Endothelial cell of umbilical vein (primary cell): Measurements from ENCODE around the gene EPS15. TPM values are rescaled to one million over a fixed set of nuclear protein-coding genes. Genes with fewer than 3 reads are reported as not detected.

Experiments
- BruUV-seq: library from RNA; stranded (reverse); fragments of 400-500 nt; replicated peaks from 2 replicates; lab custom pipeline; 2021; lab: Mats Ljungman, UMichigan
- CTCF ChIA-PET: fragments of 300-600, 350-600 bp; sonication (Branson Sonifier 250); formaldehyde crosslinking; loops from one replicate; lab custom pipeline; 2021; ENCODE audit warnings: antibody characterized with exemption, inconsistent platforms; lab: Charles Lee
- POLR2A ChIA-PET: fragments of 300-600, 350-600 bp; sonication (Branson Sonifier 250); formaldehyde crosslinking; loops from one replicate; lab custom pipeline; 2021; ENCODE audit warnings: antibody characterized with exemption, inconsistent platforms; lab: Charles Lee
- DNase-seq: peaks from one replicate; pipeline ENCODE4 v3.0.0-alpha.2; 2011; ENCODE audit warnings: low read depth, low spot score
- FAIRE-seq: peaks from 2 replicates; lab custom pipeline; 2011; peaks lifted over from hg19 to GRCh38; lab: Jason Lieb, UNC
- H2AFZ ChIP-seq: 2 replicates; pipeline ENCODE4 v1.6.0; 2012; ENCODE audit warnings: low read depth, low read length, control low read depth, inconsistent platforms
- H3K27ac ChIP-seq: 2 replicates; pipeline ENCODE4 v1.5.1; 2011; ENCODE audit warnings: low read depth, mild to moderate bottlenecking, control low read depth, low read length, moderate library complexity; ENCODE audit not compliant: insufficient read depth
- H3K27me3 ChIP-seq, 2 experiments: 2 replicates each; pipeline versions ENCODE4 v1.6.0 to v1.6.1; 2011; ENCODE audit warnings: low read length in 2 of 2, mixed read lengths in 1 of 2; ENCODE audit not compliant: control insufficient read depth in 2 of 2, insufficient read depth in 2 of 2
- H3K36me3 ChIP-seq, 2 experiments: 2 replicates in 1 of 2; 3 replicates in 1 of 2; pipeline ENCODE4 v1.5.1; 2011; ENCODE audit warnings: low read length in 2 of 2, mild to moderate bottlenecking in 1 of 2, moderate library complexity in 1 of 2; ENCODE audit not compliant: control insufficient read depth in 2 of 2, insufficient read depth in 2 of 2; ENCODE audit errors: extremely low read depth in 1 of 2
- H3K4me1 ChIP-seq: 3 replicates; pipeline ENCODE4 v1.5.1; 2011; ENCODE audit warnings: mild to moderate bottlenecking, low read length; ENCODE audit not compliant: control insufficient read depth, insufficient read depth; ENCODE audit errors: extremely low read depth
- H3K4me2 ChIP-seq: 2 replicates; pipeline ENCODE4 v1.6.1; 2011; ENCODE audit warnings: low read length, control low read depth, mixed read lengths; ENCODE audit not compliant: insufficient read depth
- H3K4me3 ChIP-seq, 3 experiments: fragments of 200-600 bp in 1 of 3; sonication (generic), shearing (Covaris generic) in 1 of 3; replicated peaks in 1 of 3; 2 replicates each; pipeline ENCODE4 v1.5.1; 2011 to 2016; ENCODE audit warnings: control low read depth in 3 of 3, low read length in 3 of 3, mild to moderate bottlenecking in 2 of 3, inconsistent platforms in 1 of 3, low read depth in 1 of 3, moderate library complexity in 1 of 3; ENCODE audit not compliant: insufficient read depth in 1 of 3
- H3K79me2 ChIP-seq: 2 replicates; pipeline ENCODE4 v1.6.0; 2012; ENCODE audit warnings: low read length, inconsistent platforms; ENCODE audit not compliant: control insufficient read depth, insufficient read depth
- H3K9ac ChIP-seq: replicated peaks from 2 replicates; pipeline ENCODE3; 2011; ENCODE audit warnings: low read length, control low read depth; ENCODE audit not compliant: insufficient read depth; ENCODE audit errors: extremely low read depth
- H3K9me1 ChIP-seq: replicated peaks from 3 replicates; pipeline ENCODE4 v1.6.0; 2011; ENCODE audit warnings: mild to moderate bottlenecking, low read length; ENCODE audit not compliant: control insufficient read depth, insufficient read depth; ENCODE audit errors: extremely low read depth
- H3K9me3 ChIP-seq: replicated peaks from 2 replicates; pipeline ENCODE4 v1.5.1; 2012; ENCODE audit warnings: low read length, inconsistent platforms; ENCODE audit not compliant: control insufficient read depth, insufficient read depth
- H4K20me1 ChIP-seq: replicated peaks from 2 replicates; pipeline ENCODE3; 2011; ENCODE audit warnings: mild to moderate bottlenecking, low read length; ENCODE audit not compliant: control insufficient read depth, insufficient read depth; ENCODE audit errors: extremely low read depth
- CTCF ChIP-seq, 2 donors: IDR thresholded peaks; 1 replicate in 1 of 2; 2 replicates in 1 of 2; pipeline ENCODE4 v1.5.1; 2011; ENCODE audit warnings: low read length in 2 of 2, mild to moderate bottlenecking in 2 of 2, moderate library complexity in 2 of 2, control low read depth in 1 of 2, inconsistent platforms in 1 of 2, low read depth in 1 of 2; ENCODE audit not compliant: insufficient read depth in 1 of 2; ENCODE audit errors: extremely low read depth in 1 of 2
- EZH2 ChIP-seq: IDR thresholded peaks from 2 replicates; pipeline ENCODE4 v1.6.1; 2012; ENCODE audit warnings: borderline replicate concordance, low read depth, mild to moderate bottlenecking, moderate library complexity, low read length, inconsistent platforms; ENCODE audit not compliant: severe bottlenecking
- FOS ChIP-seq: IDR thresholded peaks from 2 replicates; pipeline ENCODE4 v1.6.1; 2011; ENCODE audit warnings: mild to moderate bottlenecking, low read length, moderate library complexity, borderline replicate concordance; ENCODE audit not compliant: insufficient read depth
- GATA2 ChIP-seq: IDR thresholded peaks from 2 replicates; pipeline ENCODE4 v1.7.0; 2011; ENCODE audit warnings: low read depth, mild to moderate bottlenecking, moderate library complexity, mixed read lengths, low read length; ENCODE audit not compliant: insufficient read length, insufficient read depth
- JUN ChIP-seq: IDR thresholded peaks from 2 replicates; pipeline ENCODE4 v1.6.1; 2011; ENCODE audit warnings: borderline replicate concordance, low read depth; ENCODE audit not compliant: insufficient read length, insufficient read depth
- MYC ChIP-seq: IDR thresholded peaks from one replicate; pipeline ENCODE4 v1.6.1; 2011; ENCODE audit warnings: mild to moderate bottlenecking, low read depth, low read length
- POLR2A ChIP-seq: IDR thresholded peaks from 2 replicates; pipeline ENCODE4 v1.6.1; 2012; ENCODE audit warnings: low read depth, mild to moderate bottlenecking, control low read depth, low read length
- POLR2AphosphoS5 ChIP-seq: IDR thresholded peaks from 2 replicates; pipeline ENCODE4 v1.6.1; 2012; ENCODE audit warnings: low read depth, mild to moderate bottlenecking, control low read depth, low read length, moderate library complexity; ENCODE audit not compliant: insufficient read depth
- dilution Hi-C: fragments of 300-500 bp; cut with MboI; formaldehyde crosslinking; loops from one replicate; pipeline ENCODE4 v1.15.0; 2019; ENCODE audit warnings: low sequenced_read_pairs; ENCODE audit not compliant: extremely low pct_ligation_motif_present
- intact Hi-C: fragments of 100-400 bp; cut with micrococcal nuclease; formaldehyde crosslinking; loops from one replicate; pipeline ENCODE4 v1.10.0; 2022
- polyA plus RNA-seq, 4 experiments: library from polyadenylated mRNA; depleted of rRNA in 3 of 4; stranded (reverse) in 3 of 4; unstranded in 1 of 4; fragments of >200 nt; gene quantifications; 2 replicates each; pipeline versions ENCODE4 v1.2.1 to v1.2.3, GENCODE V29; 2011 to 2012; ENCODE audit warnings: missing spikeins in 1 of 4
- total RNA-seq: library from RNA; stranded (reverse); gene quantifications from 2 replicates; pipeline ENCODE4 v1.2.3, GENCODE V29; 2021
- TF ChIP-seq, protein P1 (sequence below): IDR thresholded peaks from 2 replicates; pipeline ENCODE4 v1.6.1; 2011; ENCODE audit not compliant: insufficient read depth, insufficient read length

EPS15 gene
- total and polyA plus RNA-seq, 2 donors (not counting 3 experiments of a cell fraction or from before 2014, with no cell fraction given): 15.4 to 44.8 TPM

GRCh38 chr1:51351907-51352306 is 167.2 kb downstream of the EPS15 start:
- intact Hi-C loops (no loop called here), dilution Hi-C loops (no loop called here)
- ChIA-PET CTCF (interaction anchor here (1.1 kb wide), 1 partner anchor 45 kb away, joined by 3 read pairs; no protein-coding TSS in a partner anchor), POLR2A (no interaction called here)
- no peaks in the 10 kb centered on the region for H4K20me1 ChIP-seq
- H3K79me2 ChIP-seq: no peaks in the 10 kb centered on the region
- no peak overlapping the region for H3K4me2 ChIP-seq
- no peak for FAIRE-seq
- no peak overlapping the region for H3K4me3 ChIP-seq
- H3K9me1 ChIP-seq: no peaks in the 10 kb centered on the region
- H3K4me1 ChIP-seq: no peaks in the 10 kb centered on the region
- no peak overlapping the region for H3K9ac ChIP-seq
- no peak overlapping the region for H3K27ac ChIP-seq
- no TSS peak for BruUV-seq
- TF ChIP-seq GATA2: no peak
- TF ChIP-seq FOS: no peak
- no peak for TF ChIP-seq JUN
- no peak for TF ChIP-seq POLR2A
- no peak for TF ChIP-seq EZH2
- no peak for TF ChIP-seq CTCF (IDR thresholded peaks at IDR 0.05; ENCODE audit: extremely low read depth in 1 of 2, insufficient read depth in 1 of 2, low read depth in 1 of 2, low read length in 2 of 2)
- TF ChIP-seq MYC: no peak
- TF ChIP-seq, protein P1, sequence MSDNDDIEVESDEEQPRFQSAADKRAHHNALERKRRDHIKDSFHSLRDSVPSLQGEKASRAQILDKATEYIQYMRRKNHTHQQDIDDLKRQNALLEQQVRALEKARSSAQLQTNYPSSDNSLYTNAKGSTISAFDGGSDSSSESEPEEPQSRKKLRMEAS: no peak
- TF ChIP-seq POLR2AphosphoS5: no peak
- no peak for DNase-seq
- no peaks in the 10 kb centered on the region for H3K9me3 ChIP-seq
- no peaks in the 10 kb centered on the region for H3K27me3 ChIP-seq
- H2AFZ ChIP-seq: no peak overlapping the region
- peaks cover 0 to 2% of the 10 kb centered on the region in 2 experiments for H3K36me3 ChIP-seq
